Esophagus muscularis mucosa (tissue), 3 donors: ENCODE data around the gene STOML1.

Experiments used
- POLR2A ChIP-seq: fragments of 450-650 bp; IDR thresholded peaks from one replicate; pipeline ENCODE4 v1.6.1; 2017; ENCODE audit warnings: antibody characterized with exemption, moderate library complexity, mild to moderate bottlenecking, low read depth
- POLR2AphosphoS5 ChIP-seq, 2 donors: sonication (generic); formaldehyde crosslinking; IDR thresholded peaks; one replicate each; pipeline ENCODE4 v1.6.1; 2017; ENCODE audit warnings: antibody characterized with exemption in 2 of 2
- TF ChIP-seq, protein P1 (sequence below), 3 experiments: fragments of 200-600 bp in 2 of 3; fragments of 450-650 bp in 1 of 3; sonication (generic) in 2 of 3; IDR thresholded peaks; one replicate each; pipeline ENCODE4 v1.5.1; 2017 to 2019; ENCODE audit warnings: antibody characterized with exemption in 3 of 3, mild to moderate bottlenecking in 2 of 3, moderate library complexity in 1 of 3

DNA sequence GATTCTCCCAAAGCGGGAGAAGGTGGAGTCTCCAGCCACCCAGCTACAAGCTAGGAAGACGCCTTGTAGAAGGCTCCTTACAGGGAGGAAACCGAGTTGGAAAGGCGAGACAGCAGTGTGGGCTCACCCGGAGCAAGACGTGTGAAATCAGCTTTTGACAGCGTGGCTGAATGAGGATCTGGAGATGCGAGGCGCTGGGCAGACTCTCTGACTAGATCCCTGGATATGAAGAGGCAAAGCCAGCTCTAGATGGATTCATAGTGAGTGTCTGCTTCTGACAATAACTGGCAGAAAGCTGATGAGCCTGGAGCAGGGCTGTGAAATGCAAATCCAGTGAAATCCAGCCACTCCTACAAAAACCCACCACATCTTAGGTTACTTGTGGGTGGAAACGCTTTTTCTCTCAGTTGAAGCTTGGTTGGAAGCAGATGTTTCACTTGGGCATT, 49.2 kb upstream of the STOML1 start:
- TF ChIP-seq, protein P1, sequence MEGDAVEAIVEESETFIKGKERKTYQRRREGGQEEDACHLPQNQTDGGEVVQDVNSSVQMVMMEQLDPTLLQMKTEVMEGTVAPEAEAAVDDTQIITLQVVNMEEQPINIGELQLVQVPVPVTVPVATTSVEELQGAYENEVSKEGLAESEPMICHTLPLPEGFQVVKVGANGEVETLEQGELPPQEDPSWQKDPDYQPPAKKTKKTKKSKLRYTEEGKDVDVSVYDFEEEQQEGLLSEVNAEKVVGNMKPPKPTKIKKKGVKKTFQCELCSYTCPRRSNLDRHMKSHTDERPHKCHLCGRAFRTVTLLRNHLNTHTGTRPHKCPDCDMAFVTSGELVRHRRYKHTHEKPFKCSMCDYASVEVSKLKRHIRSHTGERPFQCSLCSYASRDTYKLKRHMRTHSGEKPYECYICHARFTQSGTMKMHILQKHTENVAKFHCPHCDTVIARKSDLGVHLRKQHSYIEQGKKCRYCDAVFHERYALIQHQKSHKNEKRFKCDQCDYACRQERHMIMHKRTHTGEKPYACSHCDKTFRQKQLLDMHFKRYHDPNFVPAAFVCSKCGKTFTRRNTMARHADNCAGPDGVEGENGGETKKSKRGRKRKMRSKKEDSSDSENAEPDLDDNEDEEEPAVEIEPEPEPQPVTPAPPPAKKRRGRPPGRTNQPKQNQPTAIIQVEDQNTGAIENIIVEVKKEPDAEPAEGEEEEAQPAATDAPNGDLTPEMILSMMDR (IDR thresholded peaks at IDR 0.05) = no peak
- no peak for TF ChIP-seq POLR2A
- no peak for TF ChIP-seq POLR2AphosphoS5 (IDR thresholded peaks at IDR 0.05)
